Prostate gland (tissue), 2 donors: ENCODE measurements around the gene RFX2.

Experiments used
- POLR2A ChIP-seq: fragments of 450-650 bp; IDR thresholded peaks from one replicate; pipeline ENCODE4 v1.6.1; 2016; ENCODE audit warnings: antibody characterized with exemption, mild to moderate bottlenecking
- POLR2AphosphoS5 ChIP-seq: sonication (generic); formaldehyde crosslinking; IDR thresholded peaks from one replicate; pipeline ENCODE4 v1.6.1; 2017; ENCODE audit warnings: antibody characterized with exemption
- TF ChIP-seq, protein P1 (sequence below), 4 experiments: fragments of 200-600 bp in 2 of 4; fragments of 450-650 bp in 2 of 4; sonication (generic) in 2 of 4; IDR thresholded peaks; 1 replicate in 3 of 4; 2 replicates in 1 of 4; pipeline ENCODE4 v1.5.1; 2016 to 2019; ENCODE audit warnings: antibody characterized with exemption in 4 of 4, mild to moderate bottlenecking in 2 of 4, moderate library complexity in 2 of 4

- TF ChIP-seq, protein P1, sequence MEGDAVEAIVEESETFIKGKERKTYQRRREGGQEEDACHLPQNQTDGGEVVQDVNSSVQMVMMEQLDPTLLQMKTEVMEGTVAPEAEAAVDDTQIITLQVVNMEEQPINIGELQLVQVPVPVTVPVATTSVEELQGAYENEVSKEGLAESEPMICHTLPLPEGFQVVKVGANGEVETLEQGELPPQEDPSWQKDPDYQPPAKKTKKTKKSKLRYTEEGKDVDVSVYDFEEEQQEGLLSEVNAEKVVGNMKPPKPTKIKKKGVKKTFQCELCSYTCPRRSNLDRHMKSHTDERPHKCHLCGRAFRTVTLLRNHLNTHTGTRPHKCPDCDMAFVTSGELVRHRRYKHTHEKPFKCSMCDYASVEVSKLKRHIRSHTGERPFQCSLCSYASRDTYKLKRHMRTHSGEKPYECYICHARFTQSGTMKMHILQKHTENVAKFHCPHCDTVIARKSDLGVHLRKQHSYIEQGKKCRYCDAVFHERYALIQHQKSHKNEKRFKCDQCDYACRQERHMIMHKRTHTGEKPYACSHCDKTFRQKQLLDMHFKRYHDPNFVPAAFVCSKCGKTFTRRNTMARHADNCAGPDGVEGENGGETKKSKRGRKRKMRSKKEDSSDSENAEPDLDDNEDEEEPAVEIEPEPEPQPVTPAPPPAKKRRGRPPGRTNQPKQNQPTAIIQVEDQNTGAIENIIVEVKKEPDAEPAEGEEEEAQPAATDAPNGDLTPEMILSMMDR (IDR thresholded peaks at IDR 0.05) = peak in 3 of 4 experiments; percentile 11 to 75 (median 28)
- no peak for TF ChIP-seq POLR2AphosphoS5
- TF ChIP-seq POLR2A = no peak
Observed at GRCh38 chr19:6047741-6048251, 62.5 kb downstream of the RFX2 start.
